Activated CD4-positive, alpha-beta T cell treated with anti-CD3 and anti-CD28 coated beads for 36 hours (primary cell): ENCODE measurements around the gene GALK2. TPM values are rescaled to one million over a fixed set of nuclear protein-coding genes. Genes with fewer than 3 reads are reported as not detected.

Experiments
- ATAC-seq: fragments of 200-7000 bp; cut with Tn5 transposase; one replicate; pipeline ENCODE4 v1.10.0; 2021; ENCODE audit warnings: mild to moderate bottlenecking, moderate library complexity
- CTCF ChIA-PET: fragments of 350-600 bp; sonication (Branson Sonifier 250); formaldehyde crosslinking; loops from one replicate; lab custom pipeline; 2021; ENCODE audit warnings: antibody characterized with exemption; lab: Charles Lee
- POLR2A ChIA-PET: fragments of 350-600 bp; sonication (Branson Sonifier 250); formaldehyde crosslinking; loops from one replicate; lab custom pipeline; 2021; ENCODE audit warnings: antibody characterized with exemption, inconsistent platforms; lab: Charles Lee
- DNase-seq: peaks from one replicate; pipeline ENCODE4 v3.0.0-alpha.2; 2020
- H3K27ac Mint-ChIP-seq: one replicate; pipeline ENCODE4 v1.8.0; 2021; ENCODE audit warnings: mixed read lengths
- H3K27me3 Mint-ChIP-seq: one replicate; pipeline ENCODE4 v1.8.0; 2021; ENCODE audit warnings: mixed read lengths
- H3K36me3 Mint-ChIP-seq: one replicate; pipeline ENCODE4 v1.8.0; 2021; ENCODE audit warnings: low read depth, mixed read lengths
- H3K4me1 Mint-ChIP-seq: one replicate; pipeline ENCODE4 v1.8.0; 2021; ENCODE audit warnings: mixed read lengths
- H3K4me3 Mint-ChIP-seq: one replicate; pipeline ENCODE4 v1.8.0; 2021; ENCODE audit warnings: mild to moderate bottlenecking, moderate library complexity, mixed read lengths
- H3K9me3 Mint-ChIP-seq: one replicate; pipeline ENCODE4 v1.8.0; 2021; ENCODE audit warnings: low read depth, mixed read lengths
- intact Hi-C, 2 experiments: fragments of 100-400 bp; cut with DNase I in 1 of 2; cut with micrococcal nuclease in 1 of 2; formaldehyde crosslinking; loops; one replicate each; pipeline versions ENCODE4 v1.14.2 to v1.15.1; 2022 to 2024; cut with DNase I, micrococcal nuclease
- total RNA-seq, 2 experiments: library from RNA; stranded (reverse); gene quantifications; one replicate each; pipeline ENCODE4 v1.2.3, GENCODE V29; 2021

The GALK2 gene
- total RNA-seq, 2 experiments from 2014 or later = 19.9 to 27.1 TPM

DNA sequence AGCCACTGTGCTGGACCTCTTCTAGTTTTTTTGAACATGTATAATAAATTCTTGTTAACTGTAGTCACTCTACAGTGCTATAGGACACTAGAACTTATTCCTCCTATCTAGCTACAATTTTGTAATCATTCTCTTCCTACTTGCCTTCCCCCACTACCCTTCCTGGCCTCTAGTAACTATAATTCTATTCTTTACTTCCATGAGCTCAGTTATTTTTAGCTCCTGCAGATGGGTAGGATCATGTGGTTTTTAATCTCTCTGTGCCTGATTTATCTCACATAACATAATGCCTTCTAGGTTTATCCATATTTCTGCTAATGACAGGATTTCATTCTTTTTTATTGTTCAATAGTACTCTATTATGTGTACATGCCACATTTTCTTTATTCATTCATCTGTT is 139.8 kb downstream of the GALK2 start:
- POLR2A ChIA-PET = interaction anchor here (0.7 kb wide), 1 partner anchor 1020 kb away, joined by 3 read pairs; no protein-coding TSS in a partner anchor
- ATAC-seq (no peak), DNase-seq (no peak)
- H3K27ac Mint-ChIP-seq = no peak overlapping the region
- CTCF ChIA-PET = interaction anchor here (1.0 kb wide), 1 partner anchor 10 kb away, joined by 3 read pairs; no protein-coding TSS in a partner anchor
- no peaks in the 10 kb centered on the region for H3K27me3 Mint-ChIP-seq
- no peaks in the 10 kb centered on the region for H3K9me3 Mint-ChIP-seq
- peaks cover 33% of the 10 kb centered on the region for H3K36me3 Mint-ChIP-seq
- intact Hi-C loops = no loop called here
- no peak overlapping the region for H3K4me3 Mint-ChIP-seq
- peaks cover 5% of the 10 kb centered on the region for H3K4me1 Mint-ChIP-seq

DNA sequence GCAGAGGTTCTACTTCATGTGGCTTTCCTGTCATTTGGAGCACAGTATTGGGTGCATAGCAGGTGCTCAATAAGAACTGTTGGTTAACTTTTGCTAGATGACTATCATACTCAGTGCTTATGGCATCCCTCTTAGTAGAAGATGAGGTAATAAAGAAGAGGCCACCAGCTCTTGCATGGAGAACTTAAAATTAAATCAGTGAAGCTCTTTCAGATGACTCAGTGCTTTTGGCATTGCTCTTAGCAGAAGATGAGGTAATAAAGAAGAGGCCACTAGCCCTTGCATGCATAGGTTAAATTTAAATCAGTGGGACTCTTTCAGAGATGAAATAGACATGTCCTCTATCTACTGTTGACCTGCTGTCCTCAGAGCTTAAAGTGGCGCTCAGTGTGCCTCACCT is 143.6 kb downstream of the GALK2 start:
- no peaks in the 10 kb centered on the region for H3K27me3 Mint-ChIP-seq
- H3K9me3 Mint-ChIP-seq = no peaks in the 10 kb centered on the region
- no peak overlapping the region for H3K4me3 Mint-ChIP-seq
- intact Hi-C loops = no loop called here
- H3K36me3 Mint-ChIP-seq = peaks cover 29% of the 10 kb centered on the region
- CTCF ChIA-PET = no interaction called here
- POLR2A ChIA-PET = no interaction called here
- ATAC-seq (peak; percentile 19), DNase-seq (no peak)
- peaks cover 5% of the 10 kb centered on the region for H3K4me1 Mint-ChIP-seq
- H3K27ac Mint-ChIP-seq = no peak overlapping the region

- Mint-ChIP-seq H3K27me3 (no peaks in the 10 kb centered on the region), H3K27ac (no peak overlapping the region), H3K9me3 (no peaks in the 10 kb centered on the region), H3K4me1 (peaks cover 5% of the 10 kb centered on the region), H3K4me3 (no peak overlapping the region), H3K36me3 (peaks cover 29% of the 10 kb centered on the region)
- ATAC-seq (no peak), DNase-seq (no peak)
- CTCF ChIA-PET = no interaction called here
- intact Hi-C loops = no loop called here
- POLR2A ChIA-PET = interaction anchor here (0.5 kb wide), 1 partner anchor 19 kb away, joined by 3 read pairs; no protein-coding TSS in a partner anchor
These were observed 144.7 kb downstream of the GALK2 start for GRCh38 chr15:49314716-49315115.

- H3K36me3 Mint-ChIP-seq = peaks cover 35% of the 10 kb centered on the region
- no peak for ATAC-seq
- POLR2A ChIA-PET = interaction anchor here (0.5 kb wide), 1 partner anchor 19 kb away, joined by 3 read pairs; no protein-coding TSS in a partner anchor
These were observed 145.4 kb downstream of the GALK2 start for GRCh38 chr15:49315391-49315823.

GRCh38 chr15:49320351-49320750 is 150.3 kb downstream of the GALK2 start:
- ChIA-PET POLR2A (no interaction called here), CTCF (no interaction called here)
- Mint-ChIP-seq H3K4me3 (no peak overlapping the region), H3K4me1 (no peaks in the 10 kb centered on the region), H3K27ac (no peak overlapping the region), H3K36me3 (peaks cover 29% of the 10 kb centered on the region), H3K27me3 (no peaks in the 10 kb centered on the region), H3K9me3 (no peaks in the 10 kb centered on the region)
- intact Hi-C loops = no loop called here
- ATAC-seq (no peak), DNase-seq (no peak)

More at GRCh38 chr15:49315391-49315823, 145.4 kb downstream of the GALK2 start:
- CTCF ChIA-PET = no interaction called here
- intact Hi-C loops = no loop called here
- no peak for DNase-seq
- Mint-ChIP-seq H3K27me3 (no peaks in the 10 kb centered on the region), H3K9me3 (no peaks in the 10 kb centered on the region), H3K27ac (no peak overlapping the region), H3K4me1 (peaks cover 4% of the 10 kb centered on the region), H3K4me3 (no peak overlapping the region)

GRCh38 chr15:49323207-49323606 is 153.2 kb downstream of the GALK2 start:
- intact Hi-C loops = no loop called here
- peaks cover 24% of the 10 kb centered on the region for H3K36me3 Mint-ChIP-seq

GRCh38 chr15:49327927-49328326 is 157.9 kb downstream of the GALK2 start:
- Mint-ChIP-seq H3K36me3 (peaks cover 15% of the 10 kb centered on the region), H3K4me3 (no peak overlapping the region), H3K9me3 (no peaks in the 10 kb centered on the region), H3K27me3 (no peaks in the 10 kb centered on the region), H3K4me1 (no peaks in the 10 kb centered on the region), H3K27ac (no peak overlapping the region)
- ATAC-seq (no peak), DNase-seq (no peak)
- ChIA-PET CTCF (no interaction called here), POLR2A (no interaction called here)
- intact Hi-C loops = no loop called here

More at GRCh38 chr15:49323207-49323606, 153.2 kb downstream of the GALK2 start:
- no peak overlapping the region for H3K27ac Mint-ChIP-seq
- H3K4me1 Mint-ChIP-seq = no peaks in the 10 kb centered on the region
- DNase-seq (no peak), ATAC-seq (no peak)
- no peaks in the 10 kb centered on the region for H3K9me3 Mint-ChIP-seq
- H3K4me3 Mint-ChIP-seq = no peak overlapping the region
- ChIA-PET POLR2A (no interaction called here), CTCF (interaction anchor here (1.6 kb wide), 1 partner anchor 11 kb away, joined by 5 read pairs; no protein-coding TSS in a partner anchor)
- H3K27me3 Mint-ChIP-seq = no peaks in the 10 kb centered on the region

GRCh38 chr15:49328941-49329340 is 158.9 kb downstream of the GALK2 start:
- POLR2A ChIA-PET = no interaction called here
- no peak overlapping the region for H3K4me3 Mint-ChIP-seq
- intact Hi-C loops = no loop called here
- CTCF ChIA-PET = no interaction called here
- DNase-seq = no peak
- H3K4me1 Mint-ChIP-seq = no peaks in the 10 kb centered on the region
- no peaks in the 10 kb centered on the region for H3K27me3 Mint-ChIP-seq
- no peak overlapping the region for H3K27ac Mint-ChIP-seq
- ATAC-seq = no peak
- peaks cover 12% of the 10 kb centered on the region for H3K36me3 Mint-ChIP-seq
- no peaks in the 10 kb centered on the region for H3K9me3 Mint-ChIP-seq

- intact Hi-C loops = no loop called here
- Mint-ChIP-seq H3K27ac (no peak overlapping the region), H3K27me3 (no peaks in the 10 kb centered on the region), H3K9me3 (no peaks in the 10 kb centered on the region), H3K4me1 (no peaks in the 10 kb centered on the region), H3K4me3 (no peak overlapping the region), H3K36me3 (peaks cover 12% of the 10 kb centered on the region)
- CTCF ChIA-PET = no interaction called here
- POLR2A ChIA-PET = no interaction called here
- no peak for ATAC-seq
- DNase-seq = no peak
These were observed 160.1 kb downstream of the GALK2 start for GRCh38 chr15:49330166-49330565.

DNA sequence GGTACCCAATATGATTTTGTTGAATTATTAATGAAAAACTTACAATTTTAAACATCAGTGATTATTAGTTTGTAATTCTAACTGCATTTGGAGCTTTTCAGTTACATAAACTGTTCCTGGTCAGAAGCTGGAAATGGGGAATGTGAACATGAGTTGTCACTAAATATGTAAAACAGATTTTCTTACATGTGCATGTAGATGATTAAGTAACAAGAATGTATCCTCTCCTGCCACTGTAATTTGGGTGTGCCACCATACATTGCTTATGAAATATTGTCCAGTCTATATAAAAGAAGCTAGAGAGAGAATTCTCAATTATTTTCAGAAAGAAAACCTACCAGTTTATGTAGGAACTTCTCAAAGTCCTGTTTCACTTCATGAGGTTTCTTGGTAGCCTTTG is 161.4 kb downstream of the GALK2 start:
- H3K9me3 Mint-ChIP-seq = no peaks in the 10 kb centered on the region
- ChIA-PET POLR2A (no interaction called here), CTCF (interaction anchor here (1.1 kb wide), 1 partner anchor 17 kb away, joined by 4 read pairs; no protein-coding TSS in a partner anchor)
- peaks cover 12% of the 10 kb centered on the region for H3K36me3 Mint-ChIP-seq
- H3K27ac Mint-ChIP-seq = no peak overlapping the region
- ATAC-seq (no peak), DNase-seq (no peak)
- H3K4me1 Mint-ChIP-seq = no peaks in the 10 kb centered on the region
- H3K27me3 Mint-ChIP-seq = no peaks in the 10 kb centered on the region
- intact Hi-C loops = no loop called here
- H3K4me3 Mint-ChIP-seq = no peak overlapping the region

- peak; percentile 8 for DNase-seq
- intact Hi-C loops = no loop called here
These were observed 161.9 kb downstream of the GALK2 start for GRCh38 chr15:49331951-49332350.

GRCh38 chr15:49339656-49340055 is 169.6 kb downstream of the GALK2 start:
- H3K9me3 Mint-ChIP-seq = peaks cover 10% of the 10 kb centered on the region
- peaks cover 44% of the 10 kb centered on the region for H3K36me3 Mint-ChIP-seq

More at GRCh38 chr15:49331951-49332350, 161.9 kb downstream of the GALK2 start:
- no peaks in the 10 kb centered on the region for H3K4me1 Mint-ChIP-seq
- H3K4me3 Mint-ChIP-seq = no peak overlapping the region
- H3K27ac Mint-ChIP-seq = no peak overlapping the region
- ChIA-PET CTCF (interaction anchor here (1.1 kb wide), 1 partner anchor 16 kb away, joined by 4 read pairs; no protein-coding TSS in a partner anchor), POLR2A (no interaction called here)
- peak; percentile 63 for ATAC-seq
- no peaks in the 10 kb centered on the region for H3K9me3 Mint-ChIP-seq
- H3K36me3 Mint-ChIP-seq = peaks cover 16% of the 10 kb centered on the region
- H3K27me3 Mint-ChIP-seq = no peaks in the 10 kb centered on the region

More at GRCh38 chr15:49339656-49340055, 169.6 kb downstream of the GALK2 start:
- CTCF ChIA-PET = interaction anchor here (0.5 kb wide), 1 partner anchor 102 kb away, joined by 3 read pairs; no protein-coding TSS in a partner anchor
- intact Hi-C loops = no loop called here
- no peak for DNase-seq
- Mint-ChIP-seq H3K4me1 (no peaks in the 10 kb centered on the region), H3K27me3 (no peaks in the 10 kb centered on the region), H3K4me3 (no peak overlapping the region), H3K27ac (no peak overlapping the region)
- POLR2A ChIA-PET = no interaction called here
- no peak for ATAC-seq
